ENCODE measurements around the gene CYBRD1.

CYBRD1 gene

GRCh38 chr2:171553858-171554257, 31.6 kb downstream of the CYBRD1 start:
- DNase-seq (ENCODE audit: low spot score): no peak

DNA sequence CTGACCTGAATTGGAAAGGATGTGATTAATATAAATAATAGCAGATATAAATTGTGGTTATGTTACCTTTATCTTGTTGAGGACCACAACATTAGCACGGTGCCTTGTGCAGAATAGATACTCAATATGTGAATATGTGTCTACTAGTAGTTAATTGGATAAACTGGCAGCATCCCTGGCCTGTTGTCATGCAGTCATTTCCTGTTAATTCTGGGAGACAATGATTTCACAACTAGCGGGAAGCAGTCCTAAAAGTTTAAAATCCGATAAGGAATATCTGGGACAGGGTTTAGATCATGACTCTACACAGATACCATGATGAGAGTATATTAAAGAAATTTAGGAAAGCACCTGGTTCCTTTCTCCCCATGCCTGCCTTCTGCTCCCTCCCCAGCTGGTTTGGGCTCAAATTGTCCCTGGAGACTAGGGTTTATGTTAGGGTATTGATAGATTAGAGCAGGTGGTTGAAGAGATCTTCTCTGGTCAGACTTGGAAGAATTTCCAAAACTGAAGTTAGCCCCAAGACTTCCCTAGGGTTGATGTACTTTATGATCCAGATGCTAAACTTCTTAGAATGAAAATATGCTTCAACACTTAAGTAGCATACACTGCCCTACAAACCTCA, 32.8 kb downstream of the CYBRD1 start:
- DNase-seq (ENCODE audit: low spot score): no peak

DNA sequence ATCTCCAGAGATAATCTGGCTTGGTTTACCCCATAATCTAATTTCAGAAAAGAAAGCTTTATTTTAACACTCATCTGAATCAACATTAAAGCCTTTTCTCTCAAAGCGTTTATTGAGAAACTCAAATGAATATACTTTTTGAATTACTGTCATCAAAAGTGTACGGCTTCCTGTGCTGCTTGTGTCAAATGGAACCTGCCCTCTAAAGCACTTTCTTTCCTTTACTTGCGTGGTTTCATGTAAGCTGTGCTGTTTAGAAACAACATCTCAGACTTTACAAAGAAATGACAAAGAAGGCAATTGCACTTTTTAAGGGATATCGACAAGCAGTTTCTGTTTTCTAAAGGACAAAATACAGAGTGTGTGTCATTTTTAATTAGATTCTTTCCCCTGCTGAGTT, 35.1 kb downstream of the CYBRD1 start:
- DNase-seq (ENCODE audit: low spot score): no peak

GRCh38 chr2:171563301-171563700, 41.0 kb downstream of the CYBRD1 start:
- DNase-seq (ENCODE audit: low spot score): no peak

- no peak for DNase-seq (ENCODE audit: low spot score)
Measured at GRCh38 chr2:171564463-171564862, 42.2 kb downstream of the CYBRD1 start.

DNA sequence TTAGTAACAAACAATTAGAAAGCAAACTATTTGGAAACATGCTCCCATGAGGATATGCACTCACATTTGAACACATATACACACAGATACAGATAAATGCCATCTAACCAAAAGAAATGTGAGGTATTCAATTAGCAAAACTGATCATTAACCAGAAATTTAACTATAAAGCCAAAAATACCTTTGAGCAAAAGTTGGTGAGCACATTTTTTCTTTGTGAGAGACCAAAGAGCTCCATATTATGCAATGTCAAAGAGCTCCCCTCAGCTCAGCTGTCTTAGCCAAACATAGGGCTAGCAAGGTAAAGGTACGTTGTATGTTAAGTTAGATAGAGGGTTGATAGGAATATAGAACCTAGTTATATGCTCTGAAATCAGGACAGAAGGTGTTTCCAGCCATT, 43.8 kb downstream of the CYBRD1 start:
- DNase-seq (ENCODE audit: low spot score): no peak

DNA sequence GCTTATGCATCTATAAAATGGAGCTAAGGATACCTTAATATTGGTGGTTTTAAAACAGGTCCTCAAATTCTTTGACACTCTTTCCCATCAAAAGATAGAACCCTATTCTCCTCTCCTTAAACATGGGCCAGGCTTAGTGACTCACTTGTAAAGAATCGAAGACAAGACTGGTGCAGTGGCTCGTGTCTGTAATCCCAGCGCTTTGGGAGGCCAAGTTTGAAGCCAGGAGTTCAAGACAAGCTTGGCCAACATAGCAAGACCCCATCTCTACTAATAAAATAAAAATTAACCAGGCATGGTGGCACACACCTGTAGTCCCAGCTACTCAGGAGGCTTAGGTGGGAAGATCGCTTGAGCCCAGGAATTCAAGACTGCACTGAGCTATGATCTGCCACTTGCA, 44.5 kb downstream of the CYBRD1 start:
- DNase-seq (ENCODE audit: low spot score): no peak

DNA sequence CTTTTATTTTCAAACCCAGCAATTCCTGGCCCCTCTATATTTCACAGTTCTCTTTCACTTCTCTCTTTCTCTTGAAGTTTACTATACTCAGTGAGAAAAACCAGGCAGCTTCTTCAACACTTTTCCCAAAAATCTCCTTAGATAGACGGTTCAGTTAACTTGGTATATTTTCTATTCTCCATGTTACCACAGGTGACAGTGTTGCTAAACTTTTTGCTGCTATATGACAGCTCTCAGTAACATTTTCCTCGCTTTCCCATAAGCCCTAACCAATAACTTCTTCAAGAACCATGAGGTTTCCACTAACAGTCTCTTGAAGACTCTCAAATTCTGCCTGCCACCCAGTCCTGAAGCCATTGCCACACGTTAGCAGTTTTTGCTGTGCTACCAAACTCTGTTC, 45.8 kb downstream of the CYBRD1 start:
- DNase-seq (ENCODE audit: low spot score): no peak

- no peak for DNase-seq (ENCODE audit: low spot score)
Measured at GRCh38 chr2:171571721-171572120, 49.4 kb downstream of the CYBRD1 start.

DNA sequence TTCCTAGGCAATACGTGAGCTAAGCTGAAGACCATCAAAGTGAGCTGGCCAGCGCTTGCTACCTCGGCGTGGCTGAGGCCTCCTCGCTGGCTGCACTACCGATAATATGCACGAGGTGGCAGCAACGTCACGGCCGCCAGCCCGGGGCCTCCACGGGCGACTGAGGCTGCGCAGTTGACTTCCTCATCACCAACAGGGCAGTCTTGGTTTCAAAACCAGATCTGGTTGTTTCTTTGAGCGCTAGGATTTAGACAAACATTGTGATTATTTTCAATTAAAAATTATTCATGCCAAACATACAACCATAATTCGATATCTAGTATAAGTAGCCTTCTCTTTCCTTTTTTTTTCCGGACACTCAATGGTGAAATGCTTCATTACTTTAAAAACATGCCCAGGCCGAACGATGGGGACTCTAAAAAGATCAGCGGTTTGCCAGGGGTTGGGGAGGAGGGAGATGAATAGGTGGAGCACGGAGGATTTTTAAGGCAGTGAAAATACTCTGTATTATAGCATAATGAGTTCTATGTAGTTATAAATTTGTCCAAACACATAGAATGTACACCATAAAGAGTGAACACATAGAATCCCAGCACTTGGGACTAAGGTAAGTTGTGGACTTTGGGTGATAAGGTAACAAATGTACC, 52.0 kb downstream of the CYBRD1 start:
- peak; percentile 73 for DNase-seq (ENCODE audit: low spot score)

DNA sequence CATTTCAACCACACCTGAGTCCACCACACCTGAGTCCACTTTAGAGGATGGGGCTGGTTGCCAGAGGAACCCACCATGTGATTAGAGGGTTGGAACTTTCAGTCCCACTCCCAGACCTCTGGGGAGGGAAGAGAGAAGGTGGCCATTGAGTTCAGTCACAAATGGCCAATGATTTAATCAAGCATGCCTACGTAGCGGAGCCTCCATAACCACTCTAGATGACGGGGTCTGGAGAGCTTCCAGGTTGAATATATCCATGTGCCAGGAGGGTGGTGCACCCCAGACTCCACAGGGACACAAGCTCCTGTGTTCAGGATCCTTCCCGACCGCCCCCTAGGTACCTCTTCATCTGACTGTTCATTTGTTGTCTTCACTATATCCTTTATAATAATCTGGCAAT, 53.3 kb downstream of the CYBRD1 start:
- no peak for DNase-seq (ENCODE audit: low spot score)

GRCh38 chr2:171578127-171578803, 56.0 kb downstream of the CYBRD1 start:
- DNase-seq (ENCODE audit: low spot score): no peak

DNA sequence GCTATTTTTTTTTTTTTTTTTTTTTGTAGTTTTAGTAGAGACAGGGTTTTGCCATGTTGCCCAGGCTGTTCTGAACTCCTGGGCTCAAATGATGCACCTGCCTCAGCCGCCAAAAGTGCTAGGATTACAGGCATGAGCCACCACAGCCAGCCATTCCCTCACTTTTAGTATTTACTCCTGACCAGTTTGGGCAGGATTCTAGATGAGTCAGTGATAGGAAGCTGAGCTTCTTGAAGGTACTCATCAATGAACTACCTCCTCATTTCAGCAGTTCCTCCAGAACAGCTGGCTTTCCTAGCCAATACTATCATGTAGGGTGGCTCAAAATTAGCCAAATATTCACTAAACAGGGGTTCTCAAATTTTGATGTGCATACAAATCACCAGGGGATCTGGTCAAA, 57.2 kb downstream of the CYBRD1 start:
- no peak for DNase-seq (ENCODE audit: low spot score)

DNA sequence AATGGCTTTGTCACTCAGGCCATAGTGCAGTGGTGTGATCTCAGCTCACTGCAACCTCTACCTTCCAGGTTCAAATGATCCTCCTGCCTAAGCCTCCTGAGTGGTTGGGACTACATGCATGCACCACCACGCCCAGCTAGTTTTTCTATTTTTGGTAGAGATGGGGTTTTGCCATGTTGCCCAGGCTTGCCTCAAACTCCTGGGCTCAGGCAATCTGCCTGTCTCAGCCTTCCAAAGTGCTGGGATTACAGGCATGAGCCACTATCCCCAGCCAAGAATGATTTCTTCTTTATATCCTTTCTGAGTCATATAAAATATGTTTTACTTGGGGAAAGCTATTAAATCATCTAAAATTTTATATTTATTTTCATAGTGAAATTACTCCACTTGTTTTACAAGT, 61.3 kb downstream of the CYBRD1 start:
- DNase-seq (ENCODE audit: low spot score): no peak

GRCh38 chr2:171584001-171584400, 61.7 kb downstream of the CYBRD1 start:
- no peak for DNase-seq (ENCODE audit: low spot score)

GRCh38 chr2:171587132-171587531, 64.9 kb downstream of the CYBRD1 start:
- no peak for DNase-seq (ENCODE audit: low spot score)

DNA sequence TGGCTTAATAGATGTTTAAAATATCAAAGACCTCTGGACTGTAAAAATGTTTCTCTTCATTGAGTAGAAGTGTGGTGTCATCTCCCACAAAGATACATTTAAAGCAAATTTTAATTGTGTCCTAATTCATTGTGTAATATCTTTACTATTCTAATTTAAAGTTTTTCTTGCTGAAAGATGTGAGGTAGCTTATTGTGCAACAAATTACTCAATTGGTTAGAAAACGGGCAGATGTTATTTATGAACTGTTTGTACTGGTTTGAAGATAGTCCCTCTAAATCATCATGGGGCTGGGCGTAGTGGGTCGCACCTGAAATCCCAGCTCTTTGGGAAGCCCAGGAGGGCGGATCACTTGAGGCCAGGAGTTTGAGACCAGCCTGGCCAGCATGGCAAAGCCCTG, 65.3 kb downstream of the CYBRD1 start:
- DNase-seq (ENCODE audit: low spot score): no peak

DNA sequence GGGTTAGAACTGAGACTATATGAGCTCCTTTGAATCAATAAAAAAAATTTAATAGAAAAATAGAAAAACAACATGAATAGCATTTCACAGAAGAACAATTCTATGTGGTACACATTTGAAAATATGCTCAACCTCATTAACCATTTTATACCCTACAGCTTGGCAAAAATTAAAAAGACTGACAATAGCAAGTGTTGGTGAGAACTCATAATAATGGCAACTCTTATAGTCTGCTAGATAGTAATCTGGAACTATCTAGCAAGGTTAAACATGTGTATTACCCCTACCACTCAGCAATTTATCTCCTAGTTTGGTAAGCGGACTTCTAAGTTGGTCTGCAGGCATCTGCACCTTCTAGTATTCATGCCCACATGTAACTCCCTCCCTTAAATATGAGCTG, 67.8 kb downstream of the CYBRD1 start:
- DNase-seq (ENCODE audit: low spot score): no peak

GRCh38 chr2:171592036-171592555, 69.8 kb downstream of the CYBRD1 start:
- DNase-seq (ENCODE audit: low spot score): no peak

GRCh38 chr2:171595456-171595855, 73.2 kb downstream of the CYBRD1 start:
- no peak for DNase-seq (ENCODE audit: low spot score)

GRCh38 chr2:171595896-171596295, 73.6 kb downstream of the CYBRD1 start:
- no peak for DNase-seq (ENCODE audit: low spot score)

DNA sequence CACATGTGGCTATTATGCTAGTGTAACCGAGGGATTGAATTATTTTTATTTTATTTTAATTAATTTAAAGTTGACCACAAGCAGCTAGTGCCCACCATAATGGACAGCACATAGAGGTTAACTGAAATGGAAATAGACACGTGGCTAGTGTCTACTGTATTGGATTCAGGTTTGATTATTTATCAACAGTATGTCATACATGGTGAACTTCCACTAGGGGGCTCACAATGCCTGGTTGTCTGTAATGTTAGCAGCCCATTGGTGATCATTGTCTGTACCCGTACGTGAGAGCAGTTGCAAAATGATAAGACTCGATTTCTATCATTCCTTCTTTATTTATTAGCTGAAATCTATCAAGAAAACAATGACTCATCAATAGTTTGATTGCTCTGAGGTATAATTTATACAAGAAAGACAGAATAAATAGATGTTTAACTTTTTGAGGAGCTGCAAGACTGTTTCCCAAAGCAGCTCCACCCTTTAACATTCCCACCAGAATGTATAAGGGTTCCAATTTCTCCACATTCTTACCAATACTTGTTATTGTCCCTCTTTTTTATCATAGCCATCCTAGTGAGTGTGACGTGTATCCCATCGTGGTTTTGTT, 76.5 kb downstream of the CYBRD1 start:
- peak; percentile 51 for DNase-seq (ENCODE audit: low spot score)

DNA sequence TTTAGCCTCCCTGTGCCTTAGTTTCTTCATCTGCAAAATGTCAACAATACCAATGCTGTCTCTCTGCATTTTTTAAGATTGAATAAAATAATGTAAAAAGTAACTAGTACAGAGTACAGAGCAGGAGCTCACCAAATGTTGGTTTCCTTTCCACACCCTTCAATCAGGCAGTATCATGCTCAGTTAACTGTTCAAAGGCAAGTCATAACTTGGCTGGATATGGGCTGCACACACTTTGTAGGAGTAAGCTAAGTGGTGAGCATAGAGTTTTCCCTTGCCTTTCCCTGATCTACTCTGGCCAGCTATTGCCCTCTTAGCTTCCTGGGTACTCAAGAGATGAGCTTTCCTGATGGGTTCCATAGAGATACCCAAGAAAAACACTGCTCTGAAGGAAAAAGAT, 77.9 kb downstream of the CYBRD1 start:
- DNase-seq (ENCODE audit: low spot score): no peak

All from hematopoietic multipotent progenitor cell treated with erythropoietin and hydrocortisone succinate and interleukin-3 and kit ligand, for 17 days (in vitro differentiated cells).